Stimulated activated CD8-positive, alpha-beta memory T cell treated with anti-CD3 and anti-CD28 coated beads, Interleukin-4, amount 100 ng/mL, for 4 hours (primary cell): ENCODE results near the gene PWWP2B.
"Not testable (repeated sequence)": the region's sequence is repeated elsewhere in the genome, so short reads cannot be mapped to it uniquely, and the experiment has no call there.

ENCODE experiments used
- DNase-seq, 2 donors: peaks; one replicate each; pipeline ENCODE4 v3.0.0-alpha.2; 2020; ENCODE audit warnings: low read depth in 2 of 2, low spot score in 1 of 2

The PWWP2B gene

GRCh38 chr10:132380986-132381385 lies 16.0 kb upstream of the PWWP2B start:
- DNase-seq: not testable (repeated sequence)

GRCh38 chr10:132381741-132382140 lies 15.3 kb upstream of the PWWP2B start:
- DNase-seq: no peak

GRCh38 chr10:132382231-132382922 lies 14.6 kb upstream of the PWWP2B start:
- no peak for DNase-seq

GRCh38 chr10:132383101-132383500 lies 13.9 kb upstream of the PWWP2B start:
- DNase-seq: no peak

- DNase-seq: no peak
Measured at GRCh38 chr10:132383751-132384196, 13.2 kb upstream of the PWWP2B start.

GRCh38 chr10:132384618-132385388 lies 12.2 kb upstream of the PWWP2B start:
- DNase-seq: no peak

- DNase-seq: no peak
Measured at GRCh38 chr10:132385389-132385667, 11.7 kb upstream of the PWWP2B start.

- no peak for DNase-seq
Measured at GRCh38 chr10:132385721-132386418, 11.1 kb upstream of the PWWP2B start.

- DNase-seq: no peak
Measured at GRCh38 chr10:132386419-132386831, 10.6 kb upstream of the PWWP2B start.

GRCh38 chr10:132386896-132387295 lies 10.1 kb upstream of the PWWP2B start:
- DNase-seq: not testable (repeated sequence)

GRCh38 chr10:132387764-132388210 lies 9.2 kb upstream of the PWWP2B start:
- DNase-seq: peak; percentile 40 to 63

GRCh38 chr10:132388891-132389432 lies 8.0 kb upstream of the PWWP2B start:
- no peak for DNase-seq

GRCh38 chr10:132389433-132390169 lies 7.4 kb upstream of the PWWP2B start:
- DNase-seq: no peak

- DNase-seq: no peak
Measured at GRCh38 chr10:132390170-132390920, 6.7 kb upstream of the PWWP2B start.

GRCh38 chr10:132390921-132391675 lies 5.9 kb upstream of the PWWP2B start:
- no peak for DNase-seq

GRCh38 chr10:132391676-132392020 lies 5.4 kb upstream of the PWWP2B start:
- no peak for DNase-seq

GRCh38 chr10:132392184-132392800 lies 4.7 kb upstream of the PWWP2B start:
- no peak for DNase-seq

GRCh38 chr10:132392811-132393694 lies 3.9 kb upstream of the PWWP2B start:
- DNase-seq: no peak
